Activated T-helper 1 cell treated with anti-CD3 and anti-CD28 coated beads, Interleukin-2, amount 50 U/mL, for 16 hours (primary cell): Measurements from ENCODE around the gene GTF3C6.
"Not testable (repeated sequence)": the region's sequence is repeated elsewhere in the genome, so short reads cannot be mapped to it uniquely, and the experiment has no call there.

Experiments used
- DNase-seq, 2 donors: peaks; one replicate each; pipeline ENCODE4 v3.0.0-alpha.2; 2020; ENCODE audit warnings: low read depth in 1 of 2, low spot score in 1 of 2

Gene GTF3C6

GRCh38 chr6:110976575-110976974, 18.1 kb downstream of the GTF3C6 start:
- no peak for DNase-seq

GRCh38 chr6:110979565-110980101, 21.1 kb downstream of the GTF3C6 start:
- no peak for DNase-seq

GRCh38 chr6:110980227-110980626, 21.7 kb downstream of the GTF3C6 start:
- no peak for DNase-seq

GRCh38 chr6:110980648-110981047, 22.1 kb downstream of the GTF3C6 start:
- DNase-seq = no peak

- DNase-seq = no peak
Measured at GRCh38 chr6:110981202-110981600, 22.7 kb downstream of the GTF3C6 start.

- DNase-seq = no peak
Measured at GRCh38 chr6:110990840-110991576, 32.5 kb downstream of the GTF3C6 start.

GRCh38 chr6:110996691-110997090, 38.2 kb downstream of the GTF3C6 start:
- no peak for DNase-seq

- no peak for DNase-seq
Measured at GRCh38 chr6:110999634-111000270, 41.2 kb downstream of the GTF3C6 start.

- no peak for DNase-seq
Measured at GRCh38 chr6:111002350-111002749, 43.8 kb downstream of the GTF3C6 start.

GRCh38 chr6:111011360-111012142, 53.0 kb downstream of the GTF3C6 start:
- no peak for DNase-seq

GRCh38 chr6:111012143-111012452, 53.6 kb downstream of the GTF3C6 start:
- no peak for DNase-seq

- DNase-seq = not testable (repeated sequence)
Measured at GRCh38 chr6:111012520-111012919, 54.0 kb downstream of the GTF3C6 start.

- DNase-seq = no peak
Measured at GRCh38 chr6:111013144-111013915, 54.8 kb downstream of the GTF3C6 start.

- no peak for DNase-seq
Measured at GRCh38 chr6:111015389-111016124, 57.1 kb downstream of the GTF3C6 start.

- DNase-seq = not testable (repeated sequence)
Measured at GRCh38 chr6:111017241-111017640, 58.7 kb downstream of the GTF3C6 start.
